GM19395 (cell line): ENCODE data around the gene HELT.
"Not testable (repeated sequence)": the region's sequence is repeated elsewhere in the genome, so short reads cannot be mapped to it uniquely, and the experiment has no call there.

Experiments used
- ATAC-seq: cut with Tn5 transposase; IDR thresholded peaks from one replicate; pipeline ENCODE4 v1.9.1; 2021; ENCODE audit warnings: mild to moderate bottlenecking, moderate library complexity; ENCODE audit not compliant: unreplicated experiment

The HELT gene

DNA sequence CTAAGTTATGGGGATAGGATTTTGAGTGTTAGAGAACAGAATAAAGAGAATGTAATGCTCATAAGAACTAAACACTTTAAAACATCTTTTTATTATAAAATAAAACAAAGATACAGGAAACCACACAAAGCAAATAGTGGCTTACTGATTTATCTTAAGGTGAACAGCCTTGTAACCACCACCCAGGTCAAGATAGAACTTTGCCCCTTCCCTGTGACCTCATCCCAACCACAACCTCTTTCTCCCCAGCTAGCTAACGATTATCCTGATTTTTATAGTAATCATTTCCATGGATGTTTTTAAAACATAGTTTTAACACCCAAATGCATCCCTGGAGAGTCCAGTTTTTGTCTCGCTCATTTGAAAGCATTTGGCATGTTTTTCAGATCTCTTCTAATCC is 17.0 kb downstream of the HELT start:
- ATAC-seq = no peak

DNA sequence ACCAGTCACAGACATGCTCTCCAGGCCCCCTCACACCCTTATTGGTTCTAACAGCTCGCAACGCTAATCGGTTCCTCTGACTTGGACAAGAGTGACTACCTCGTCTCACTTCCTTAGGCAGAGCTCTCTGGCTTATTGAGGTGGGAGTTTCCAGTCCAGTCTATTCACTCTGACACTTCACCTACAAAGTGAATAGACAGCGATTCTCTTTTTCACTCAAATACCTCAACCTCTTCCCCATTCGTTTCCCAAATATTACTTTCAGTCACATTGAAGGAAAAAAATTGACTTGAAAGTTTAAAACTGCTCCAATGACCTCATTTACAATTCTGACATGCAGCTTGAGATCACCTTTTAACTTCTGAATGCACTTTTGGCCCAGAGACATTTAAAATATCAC is 17.7 kb downstream of the HELT start:
- no peak for ATAC-seq

DNA sequence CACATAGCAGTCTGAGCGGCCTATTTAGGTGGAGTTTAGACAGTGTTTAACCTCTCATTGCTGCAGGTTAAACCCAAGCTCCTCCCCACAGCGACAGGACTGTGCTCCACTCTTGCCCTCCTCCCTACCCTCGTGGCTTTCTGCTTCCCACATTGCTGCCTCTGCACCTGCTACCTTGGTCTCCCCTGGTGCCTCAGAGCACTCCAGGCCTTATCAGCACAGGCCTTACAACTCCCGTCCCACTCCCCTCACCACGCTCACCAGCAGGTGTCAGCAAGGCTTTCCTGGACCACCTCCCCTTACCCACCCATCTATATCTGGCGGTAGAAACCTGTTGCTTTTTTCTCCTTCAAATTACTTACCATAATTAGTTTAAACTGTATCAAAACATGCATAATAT is 18.6 kb downstream of the HELT start:
- no peak for ATAC-seq

DNA sequence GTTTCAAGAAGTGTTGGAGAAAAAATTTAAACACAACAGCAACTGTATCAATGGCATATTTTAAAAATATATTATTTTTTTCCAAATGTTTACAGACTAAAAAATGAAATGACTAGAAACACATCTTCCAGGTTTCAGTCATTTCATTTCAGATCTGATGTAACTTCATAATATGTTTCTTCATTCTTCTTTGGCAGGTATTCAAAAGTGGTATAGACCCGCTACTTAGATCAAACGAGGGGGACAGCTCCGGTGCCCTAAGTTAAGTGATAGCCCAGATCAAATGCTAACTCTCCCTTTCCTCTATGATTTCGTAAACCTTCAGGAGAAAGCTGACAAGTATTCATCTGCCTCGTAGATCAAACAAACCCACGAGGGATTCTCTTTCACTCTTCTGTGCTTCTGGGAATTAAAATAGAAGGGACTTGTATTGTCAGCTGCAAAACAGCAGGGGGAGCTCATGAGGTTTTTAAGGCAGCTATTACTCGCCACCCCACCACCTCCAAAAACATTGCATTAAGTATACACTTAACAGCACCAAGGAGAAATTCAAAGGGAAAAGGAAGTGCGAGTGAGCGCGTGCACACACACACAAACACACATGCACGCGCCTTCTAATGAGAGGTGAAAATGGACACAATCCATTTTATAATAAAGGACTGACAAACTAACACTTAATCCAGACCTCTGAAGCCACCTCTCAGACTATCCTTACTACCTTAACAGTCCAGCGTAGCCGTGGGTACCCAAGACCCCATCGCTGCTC is 21.4 kb downstream of the HELT start:
- ATAC-seq = peak; percentile 98

DNA sequence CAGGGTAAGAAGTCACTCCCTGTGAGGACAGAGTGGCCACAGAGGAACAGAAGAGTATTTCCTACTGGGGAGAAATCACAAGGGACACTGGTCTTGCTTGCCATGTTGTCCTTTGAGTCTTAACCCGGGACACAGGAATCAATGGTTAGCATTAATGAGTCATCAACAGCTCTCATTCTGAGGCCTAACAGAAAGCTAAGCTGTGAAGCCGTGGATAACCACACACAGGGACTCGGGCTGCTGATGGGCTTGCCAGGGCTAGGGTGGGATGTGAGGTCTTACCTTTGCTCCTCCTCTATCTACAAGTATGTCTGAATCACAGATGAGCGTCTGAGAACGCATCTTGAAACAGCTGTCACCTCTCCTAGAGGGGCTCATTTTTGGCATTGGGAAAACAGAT is 22.2 kb downstream of the HELT start:
- ATAC-seq = no peak

DNA sequence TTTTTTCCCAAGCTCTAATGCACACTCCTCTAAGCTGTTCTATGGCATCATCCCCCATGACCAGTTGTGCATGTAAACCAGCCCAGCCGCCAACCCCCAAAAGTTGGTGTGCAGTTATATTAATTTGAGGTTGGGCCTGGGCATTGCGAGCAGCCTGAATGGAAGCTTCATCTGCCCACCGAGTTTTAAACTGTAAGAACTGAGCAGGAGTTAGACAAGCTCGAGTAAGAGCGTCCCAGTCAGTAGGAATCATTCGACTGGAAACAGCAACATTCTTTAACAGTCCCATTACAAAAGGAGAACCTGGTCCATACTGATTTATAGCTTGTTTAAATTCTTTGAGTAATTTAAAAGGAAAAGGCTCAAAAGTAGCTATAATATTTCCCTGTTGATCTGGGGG is 32.0 kb downstream of the HELT start:
- ATAC-seq = not testable (repeated sequence)

DNA sequence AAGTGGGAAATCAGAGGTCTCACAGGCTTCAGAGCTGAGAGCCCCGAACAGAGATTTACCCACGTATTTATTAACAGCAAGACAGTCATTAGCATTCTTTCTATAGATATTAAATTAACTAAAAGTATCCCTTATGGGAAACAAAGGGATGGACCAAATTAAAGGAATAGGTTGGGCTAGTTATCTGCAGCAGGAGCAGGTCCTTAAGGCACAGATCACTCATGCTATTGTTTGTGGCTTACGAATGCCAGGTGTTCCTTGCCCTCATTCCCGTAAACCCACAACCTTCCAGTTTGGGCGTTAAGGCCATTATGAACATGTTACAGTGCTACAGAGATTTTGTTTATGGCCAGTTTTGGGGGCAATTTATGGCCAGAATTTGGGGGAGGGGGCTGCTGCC is 33.0 kb downstream of the HELT start:
- ATAC-seq = not testable (repeated sequence)

DNA sequence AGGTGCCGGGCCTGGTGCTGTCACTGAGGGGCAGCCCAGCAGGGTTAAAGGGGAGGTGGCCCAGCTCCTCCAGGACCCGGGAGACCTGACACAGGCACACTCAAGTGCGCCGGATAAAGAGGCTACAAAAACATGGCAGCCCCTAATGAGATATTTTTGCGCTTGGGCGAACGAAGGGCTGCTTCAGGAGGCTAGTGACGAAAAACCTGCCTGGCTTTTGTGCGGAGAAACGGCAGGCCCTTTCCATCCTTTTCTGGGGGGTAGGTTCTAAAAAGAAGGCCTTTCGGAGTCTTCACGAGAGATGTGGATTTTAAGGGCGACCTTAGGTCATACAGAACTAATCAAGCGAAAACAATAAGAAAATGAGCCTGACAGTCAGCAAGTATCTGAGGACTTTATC is 35.5 kb downstream of the HELT start:
- no peak for ATAC-seq

DNA sequence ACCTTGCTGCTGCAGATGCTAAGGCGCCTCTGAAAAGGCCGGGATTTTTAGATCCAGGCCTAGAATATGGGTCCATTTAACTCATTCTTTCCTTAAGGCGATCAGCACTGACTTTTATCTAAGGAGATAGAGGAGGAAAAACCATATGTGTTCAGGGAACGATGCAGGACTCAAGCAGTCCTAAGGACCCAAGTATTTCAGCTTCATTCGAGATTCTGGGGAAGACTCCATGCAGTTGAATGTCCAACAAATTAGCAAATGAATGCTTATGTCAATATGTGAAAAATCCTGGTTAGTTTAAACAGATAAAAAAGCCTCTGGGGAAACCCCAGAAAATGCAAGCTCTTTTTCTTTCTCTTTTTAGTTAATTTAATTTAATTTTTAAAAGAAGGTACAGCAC is 36.0 kb downstream of the HELT start:
- ATAC-seq = no peak

DNA sequence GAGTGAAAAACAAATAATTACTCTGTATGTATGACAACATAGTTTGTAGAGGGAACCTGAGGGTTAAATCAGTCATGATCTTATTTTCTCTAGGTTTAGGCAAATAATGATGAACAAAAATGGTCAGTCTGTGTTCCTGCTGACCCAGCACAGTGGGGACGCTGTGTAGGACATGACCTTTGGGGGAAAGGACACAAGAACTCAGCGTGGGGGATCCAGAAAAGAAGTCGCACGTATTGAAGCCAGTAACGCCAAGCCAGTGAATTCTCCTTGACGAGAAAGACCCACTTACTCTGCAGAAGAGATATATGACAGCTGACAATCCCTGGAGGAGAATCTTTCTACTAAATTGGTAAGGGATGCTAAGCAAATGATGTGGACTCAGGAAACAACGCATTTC is 36.6 kb downstream of the HELT start:
- ATAC-seq = no peak

DNA sequence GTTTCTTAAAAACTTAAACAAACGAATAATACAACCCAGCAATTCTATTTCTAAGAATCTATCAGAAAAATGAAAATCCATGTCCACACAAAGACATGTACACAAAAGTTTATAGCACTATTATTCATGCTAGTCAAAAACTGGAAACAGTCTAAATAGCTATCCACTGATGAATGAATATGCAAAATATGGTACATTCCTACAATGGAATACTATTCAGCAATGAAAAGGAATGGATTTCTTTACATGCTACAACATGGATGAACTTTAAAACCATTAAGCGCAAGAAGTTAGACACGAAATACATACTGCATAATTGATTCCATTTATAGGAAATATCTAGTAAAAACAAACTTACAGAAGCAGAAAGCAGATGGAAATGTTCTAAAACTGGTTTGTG is 43.3 kb downstream of the HELT start:
- no peak for ATAC-seq

DNA sequence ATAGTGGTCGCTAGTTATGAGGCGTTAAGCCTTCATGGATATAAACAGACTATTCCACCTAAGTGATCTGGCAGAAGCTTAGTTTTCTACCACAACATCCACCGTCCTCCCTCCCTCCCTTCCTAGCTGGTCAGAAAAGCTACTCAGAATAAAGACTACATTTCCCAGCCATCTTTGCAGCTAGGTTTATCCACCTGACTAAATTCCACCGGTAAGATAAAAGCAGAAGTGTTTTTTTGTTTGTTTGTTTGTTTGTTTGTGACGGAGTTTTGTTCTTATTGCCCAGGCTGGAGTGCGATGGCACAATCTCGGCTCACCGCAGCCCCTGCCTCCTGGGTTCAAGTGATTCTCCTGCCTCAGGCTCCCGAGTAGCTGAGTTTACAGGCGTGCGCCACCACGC is 44.3 kb downstream of the HELT start:
- no peak for ATAC-seq

DNA sequence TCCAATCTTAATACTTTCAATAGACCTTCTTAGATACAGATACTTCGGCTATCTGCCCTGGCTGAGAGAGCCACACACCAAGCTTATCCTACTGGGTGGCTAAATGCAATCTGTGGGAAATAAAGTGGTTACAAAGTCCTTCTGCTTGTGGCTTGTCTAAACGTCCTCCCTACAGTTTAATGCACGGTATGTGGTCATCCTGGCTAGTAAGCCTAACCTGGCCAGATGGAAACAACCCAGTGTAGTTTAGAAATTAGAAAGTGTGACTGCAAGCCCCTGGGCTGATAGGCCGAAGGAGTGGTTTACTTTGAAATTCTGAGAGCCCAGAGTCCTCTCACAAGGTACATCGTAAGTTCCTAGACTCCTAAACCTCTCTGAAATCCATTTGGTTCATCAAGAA is 47.9 kb downstream of the HELT start:
- ATAC-seq = no peak

DNA sequence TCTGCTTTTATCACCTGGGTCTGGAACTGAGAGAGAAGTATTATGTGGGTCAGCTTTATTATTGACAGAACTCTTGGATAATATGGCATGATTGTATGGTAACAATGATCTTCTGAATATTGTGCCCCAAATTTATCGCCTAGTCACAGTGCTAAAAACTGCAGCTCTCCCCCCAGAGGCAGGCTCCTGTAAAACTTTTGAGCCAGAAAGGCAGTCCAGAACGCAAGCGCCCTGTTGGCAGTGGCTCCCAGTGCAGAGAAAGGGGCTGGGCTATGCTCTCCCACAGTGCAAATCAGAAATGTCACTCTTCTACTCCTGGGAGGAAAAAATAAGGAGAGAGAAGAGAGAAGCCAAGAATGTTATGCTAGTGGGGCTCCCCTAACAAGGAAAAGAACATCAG is 50.5 kb downstream of the HELT start:
- ATAC-seq = no peak
